Measurements from ENCODE around the gene KL.

Gene KL

DNA sequence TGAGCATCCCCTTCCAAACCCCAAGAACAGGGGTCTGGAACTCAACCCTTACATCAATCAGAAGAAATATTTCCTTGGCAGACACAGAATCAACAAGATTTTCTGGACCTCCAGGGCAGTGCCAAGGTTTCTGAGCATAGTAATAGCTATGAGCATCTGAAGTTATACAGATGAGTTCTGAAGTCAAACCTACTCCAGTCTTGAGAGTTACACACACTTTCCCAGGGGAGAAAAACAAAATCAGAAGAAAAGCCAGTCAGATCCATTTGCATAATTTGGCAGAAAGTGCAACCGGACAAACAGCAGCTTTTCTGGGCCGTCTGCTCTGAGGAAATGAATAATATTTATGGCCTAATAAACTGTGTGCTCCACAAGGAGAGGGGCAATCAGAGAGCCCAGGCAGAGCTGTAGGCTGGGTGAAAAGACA, 93.1 kb downstream of the KL start:
- DNase-seq: no peak
- H3K4me3 Mint-ChIP-seq: no peak overlapping the region
- H3K27ac Mint-ChIP-seq: no peak overlapping the region
- peaks cover 6% of the 10 kb centered on the region for H3K27me3 Mint-ChIP-seq (ENCODE audit: low read depth, poor library complexity)
- TF ChIP-seq, protein P1, sequence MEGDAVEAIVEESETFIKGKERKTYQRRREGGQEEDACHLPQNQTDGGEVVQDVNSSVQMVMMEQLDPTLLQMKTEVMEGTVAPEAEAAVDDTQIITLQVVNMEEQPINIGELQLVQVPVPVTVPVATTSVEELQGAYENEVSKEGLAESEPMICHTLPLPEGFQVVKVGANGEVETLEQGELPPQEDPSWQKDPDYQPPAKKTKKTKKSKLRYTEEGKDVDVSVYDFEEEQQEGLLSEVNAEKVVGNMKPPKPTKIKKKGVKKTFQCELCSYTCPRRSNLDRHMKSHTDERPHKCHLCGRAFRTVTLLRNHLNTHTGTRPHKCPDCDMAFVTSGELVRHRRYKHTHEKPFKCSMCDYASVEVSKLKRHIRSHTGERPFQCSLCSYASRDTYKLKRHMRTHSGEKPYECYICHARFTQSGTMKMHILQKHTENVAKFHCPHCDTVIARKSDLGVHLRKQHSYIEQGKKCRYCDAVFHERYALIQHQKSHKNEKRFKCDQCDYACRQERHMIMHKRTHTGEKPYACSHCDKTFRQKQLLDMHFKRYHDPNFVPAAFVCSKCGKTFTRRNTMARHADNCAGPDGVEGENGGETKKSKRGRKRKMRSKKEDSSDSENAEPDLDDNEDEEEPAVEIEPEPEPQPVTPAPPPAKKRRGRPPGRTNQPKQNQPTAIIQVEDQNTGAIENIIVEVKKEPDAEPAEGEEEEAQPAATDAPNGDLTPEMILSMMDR (IDR thresholded peaks at IDR 0.05): no peak
- H3K36me3 Mint-ChIP-seq (ENCODE audit: low read depth): no peaks in the 10 kb centered on the region
- peaks cover 22% of the 10 kb centered on the region for H3K4me1 Mint-ChIP-seq
- H3K9me3 Mint-ChIP-seq: no peaks in the 10 kb centered on the region

DNA sequence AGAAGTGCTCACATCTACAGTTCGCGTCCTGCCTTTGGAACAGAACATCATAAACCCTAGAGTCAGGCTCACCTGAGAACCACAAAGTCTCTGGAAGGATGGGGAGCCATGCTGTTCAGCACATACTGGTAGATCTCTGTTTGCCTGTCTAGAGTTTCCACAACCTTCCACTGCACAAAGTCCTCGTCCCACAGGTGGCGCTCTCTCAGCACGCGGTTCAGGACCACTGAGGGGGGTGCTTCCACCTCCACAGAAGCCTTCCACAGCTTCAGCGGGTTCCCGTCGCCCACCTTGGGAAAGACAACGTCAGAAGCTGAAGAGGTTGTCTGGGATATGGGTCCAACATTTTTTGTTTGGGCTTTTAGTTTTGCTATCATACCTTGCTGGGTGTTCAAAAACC, 93.6 kb downstream of the KL start:
- Mint-ChIP-seq H3K36me3 (ENCODE audit: low read depth) (no peaks in the 10 kb centered on the region), H3K9me3 (no peaks in the 10 kb centered on the region), H3K27me3 (ENCODE audit: low read depth, poor library complexity) (peaks cover 8% of the 10 kb centered on the region), H3K27ac (no peak overlapping the region), H3K4me1 (peaks cover 22% of the 10 kb centered on the region), H3K4me3 (no peak overlapping the region)
- TF ChIP-seq, protein P1 (IDR thresholded peaks at IDR 0.05): no peak
- no peak for DNase-seq

DNA sequence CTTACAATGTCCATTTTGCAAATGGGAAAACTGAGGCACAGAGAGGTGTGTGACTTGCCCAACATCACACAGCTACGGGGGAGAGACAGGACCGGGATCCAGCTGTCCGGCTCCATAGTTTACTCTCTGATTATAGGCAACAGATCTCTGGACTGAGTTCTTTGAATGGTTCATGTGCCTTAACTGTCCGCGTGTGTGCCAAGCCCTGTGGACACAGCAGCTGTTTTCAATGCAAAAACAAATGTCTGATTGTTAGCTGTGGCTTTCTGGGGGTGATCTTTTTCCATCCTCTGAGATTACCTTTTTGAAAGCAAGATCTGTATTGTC, 94.1 kb downstream of the KL start:
- TF ChIP-seq, protein P1 (IDR thresholded peaks at IDR 0.05): no peak
- H3K27ac Mint-ChIP-seq: no peak overlapping the region

DNA sequence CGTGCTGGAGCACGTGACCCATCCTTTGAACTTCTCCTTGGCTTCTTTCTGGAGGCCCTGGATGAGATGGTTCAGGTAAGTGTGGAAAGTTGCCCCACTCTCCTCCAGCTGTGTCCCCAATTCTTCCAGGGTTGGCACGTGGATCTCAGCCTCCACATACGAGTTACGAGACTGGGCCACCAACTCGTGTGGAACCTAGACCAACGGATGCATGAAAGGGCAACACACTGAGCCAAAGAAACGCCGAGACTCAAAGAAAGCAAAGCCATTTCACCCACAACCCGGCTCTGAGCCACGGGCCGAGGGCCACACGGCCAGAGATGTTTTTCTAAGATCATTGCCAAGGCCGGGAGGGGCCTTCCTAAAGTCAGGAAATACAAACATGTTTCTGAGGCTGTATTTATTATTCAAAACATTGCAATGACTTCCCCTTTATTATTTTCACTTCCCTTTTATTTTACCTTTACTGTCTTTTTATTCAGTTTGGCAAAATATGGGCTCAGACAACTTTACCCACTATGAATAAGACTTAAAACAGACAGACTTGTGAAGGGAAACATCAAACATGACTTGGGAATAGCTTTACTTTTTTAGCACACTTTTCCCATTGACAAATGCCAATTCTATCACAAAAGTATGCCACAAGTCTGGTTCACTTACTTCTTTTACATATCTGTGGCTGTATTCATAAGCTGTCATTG, 94.6 kb downstream of the KL start:
- Mint-ChIP-seq H3K4me3 (no peak overlapping the region), H3K9me3 (no peaks in the 10 kb centered on the region), H3K27ac (no peak overlapping the region), H3K36me3 (ENCODE audit: low read depth) (no peaks in the 10 kb centered on the region), H3K4me1 (peaks cover 17% of the 10 kb centered on the region), H3K27me3 (ENCODE audit: low read depth, poor library complexity) (peaks cover 14% of the 10 kb centered on the region)
- TF ChIP-seq, protein P1 (IDR thresholded peaks at IDR 0.05): no peak
- no peak for DNase-seq

More for the DNA sequence above, 94.1 kb downstream of the KL start:
- no peak for DNase-seq
- H3K9me3 Mint-ChIP-seq: no peaks in the 10 kb centered on the region
- H3K4me1 Mint-ChIP-seq: peaks cover 20% of the 10 kb centered on the region
- H3K4me3 Mint-ChIP-seq: no peak overlapping the region
- H3K36me3 Mint-ChIP-seq (ENCODE audit: low read depth): no peaks in the 10 kb centered on the region
- H3K27me3 Mint-ChIP-seq (ENCODE audit: low read depth, poor library complexity): peaks cover 12% of the 10 kb centered on the region

DNA sequence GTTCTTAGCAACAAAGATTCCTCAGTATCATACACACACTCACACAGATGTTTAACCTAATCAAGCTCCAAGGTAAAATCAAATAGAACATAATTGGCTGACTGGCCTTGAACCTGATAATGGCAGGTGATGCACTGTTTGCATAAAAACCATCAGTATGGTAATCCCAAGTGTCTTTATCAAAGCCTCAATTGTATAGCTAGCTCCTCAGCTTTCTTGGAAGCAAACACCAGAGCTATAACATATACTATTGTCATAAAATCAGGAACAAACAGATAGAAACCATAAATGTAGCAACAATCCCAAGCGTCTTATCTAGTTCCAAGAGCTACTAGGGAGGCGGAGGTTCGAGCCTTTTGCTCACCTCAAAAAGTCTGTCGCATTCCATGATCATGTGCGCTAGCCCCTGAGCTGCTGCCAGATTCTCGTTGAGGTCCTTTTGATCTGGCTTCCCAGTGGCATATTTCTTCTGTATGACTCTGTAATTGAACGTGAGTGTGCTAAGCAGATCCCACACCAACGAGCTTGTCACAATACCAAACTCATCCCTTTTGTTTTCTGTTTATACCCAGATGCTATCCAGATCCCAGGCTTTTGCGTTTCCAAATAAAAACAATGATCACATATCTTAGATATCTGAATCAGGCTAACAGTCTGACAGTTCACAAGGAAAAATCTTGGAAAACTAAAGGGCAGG, 95.3 kb downstream of the KL start:
- peaks cover 12% of the 10 kb centered on the region for H3K27me3 Mint-ChIP-seq (ENCODE audit: low read depth, poor library complexity)
- peaks cover 23% of the 10 kb centered on the region for H3K4me1 Mint-ChIP-seq

More for the DNA sequence above, 95.3 kb downstream of the KL start:
- TF ChIP-seq, protein P1 (IDR thresholded peaks at IDR 0.05): no peak
- Mint-ChIP-seq H3K4me3 (no peak overlapping the region), H3K27ac (no peak overlapping the region), H3K9me3 (no peaks in the 10 kb centered on the region), H3K36me3 (ENCODE audit: low read depth) (no peaks in the 10 kb centered on the region)
- DNase-seq: no peak
